ENCODE results near the gene METTL2A.
"Not testable (repeated sequence)": the region's sequence is repeated elsewhere in the genome, so short reads cannot be mapped to it uniquely, and the experiment has no call there.

Gene METTL2A

DNA sequence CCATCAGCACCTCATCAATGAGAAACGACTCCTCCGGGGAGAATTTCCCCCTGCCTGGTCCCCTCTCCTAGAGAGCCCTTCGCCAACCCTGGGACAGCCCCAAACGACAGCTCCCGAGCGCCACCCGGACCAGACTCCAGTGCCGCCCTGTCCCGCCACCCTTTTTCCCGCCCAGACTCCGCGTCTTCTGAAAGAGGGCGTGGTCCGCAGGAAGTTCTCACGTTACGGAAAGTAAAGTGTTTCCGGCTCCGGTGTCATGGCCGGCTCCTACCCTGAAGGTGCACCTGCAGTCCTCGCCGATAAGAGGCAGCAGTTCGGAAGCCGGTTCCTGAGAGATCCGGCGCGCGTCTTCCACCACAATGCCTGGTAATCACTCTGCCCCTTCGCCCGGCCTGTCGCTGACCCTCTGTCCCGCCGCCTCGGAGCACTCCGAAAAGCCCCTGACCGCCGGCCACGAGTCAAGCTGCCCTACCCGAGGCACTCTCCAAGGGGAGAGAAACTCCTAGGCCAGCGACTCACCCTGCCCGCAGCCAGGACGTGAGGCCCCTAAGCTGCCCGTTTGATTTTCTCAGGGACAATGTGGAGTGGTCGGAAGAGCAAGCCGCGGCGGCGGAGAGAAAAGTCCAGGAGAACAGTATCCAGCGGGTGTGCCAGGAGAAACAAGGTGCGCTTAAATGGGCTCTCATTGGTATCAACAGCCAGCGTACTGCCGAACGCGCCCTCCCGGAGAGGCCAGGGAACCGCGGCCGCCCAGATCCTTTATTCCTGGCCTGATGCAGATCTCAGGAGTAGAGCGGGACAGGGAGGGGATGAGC, at the start of gene METTL2A:
TSS of gene METTL2A (plus strand) at position 251 of the 815 bp plus-strand sequence. CDS start at position 257, 6 bp downstream.
- peak; percentile 70 for DNase-seq (ENCODE audit: low read depth)

DNA sequence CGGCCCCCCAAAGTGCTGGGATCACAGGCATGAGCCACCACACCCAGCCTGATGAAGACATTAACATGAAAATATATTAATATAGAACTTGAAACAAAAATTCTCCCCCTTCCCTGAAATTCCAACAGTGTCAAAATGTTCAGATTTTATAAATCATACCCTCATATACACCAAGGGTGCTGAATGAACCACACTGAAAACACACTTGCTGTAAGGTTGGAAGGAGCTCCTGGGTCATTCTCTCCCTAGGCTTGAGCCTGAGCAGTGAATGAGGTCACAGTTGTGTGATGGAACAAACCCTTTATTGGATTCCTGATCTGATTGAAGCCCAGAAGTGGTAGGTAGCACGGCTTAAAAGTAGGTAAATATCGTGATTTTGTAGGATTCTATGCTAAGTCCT, 43.4 kb upstream of the METTL2A start, which contains the start of gene EFCAB3:
TSS of gene EFCAB3 (plus strand) at position 301 of the 400 bp plus-strand sequence. CDS start 2,427 bp downstream, outside the sequence.
- DNase-seq (ENCODE audit: low read depth) = no peak

- no peak for DNase-seq (ENCODE audit: low read depth)
Measured at GRCh38 chr17:62381561-62381960, 42.1 kb upstream of the METTL2A start.

DNA sequence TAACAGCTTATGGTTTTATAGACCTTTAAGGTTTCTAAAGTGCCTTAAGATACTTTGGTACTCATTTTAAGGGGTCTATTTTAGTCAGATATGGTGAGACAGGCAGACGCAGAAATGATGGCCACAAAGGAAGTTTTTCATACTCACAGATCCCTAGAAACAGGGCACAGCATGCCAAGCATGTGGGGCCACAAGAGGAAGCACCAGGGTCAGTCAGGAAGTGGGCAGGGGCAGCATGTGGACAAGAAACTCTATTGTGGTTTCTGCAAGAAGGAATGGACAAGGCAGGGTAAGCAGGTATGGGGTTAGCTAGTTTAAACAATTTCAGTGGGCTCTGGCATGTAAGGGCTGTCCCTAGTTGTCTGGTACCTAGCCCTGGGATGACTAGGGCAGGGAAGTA, 34.8 kb upstream of the METTL2A start:
- no peak for DNase-seq (ENCODE audit: low read depth)

DNA sequence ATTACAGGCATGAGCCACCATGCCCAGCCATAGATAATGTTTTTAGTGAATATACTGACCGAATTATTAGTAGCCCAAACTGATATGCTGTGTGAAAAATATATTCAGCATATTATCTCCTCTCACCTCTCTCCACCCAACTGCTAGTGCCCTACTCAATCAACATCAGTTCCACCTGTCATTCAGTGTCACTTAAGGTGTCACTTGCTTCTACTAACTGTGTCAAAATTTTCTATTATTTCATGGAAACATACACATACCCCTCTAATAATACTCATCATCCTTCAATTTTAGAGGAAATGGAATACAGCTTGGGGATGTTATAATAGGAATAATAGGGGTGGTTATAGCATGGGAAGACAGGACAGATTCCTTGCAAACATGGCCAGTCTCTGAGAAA, 30.8 kb upstream of the METTL2A start:
- no peak for DNase-seq (ENCODE audit: low read depth)

DNA sequence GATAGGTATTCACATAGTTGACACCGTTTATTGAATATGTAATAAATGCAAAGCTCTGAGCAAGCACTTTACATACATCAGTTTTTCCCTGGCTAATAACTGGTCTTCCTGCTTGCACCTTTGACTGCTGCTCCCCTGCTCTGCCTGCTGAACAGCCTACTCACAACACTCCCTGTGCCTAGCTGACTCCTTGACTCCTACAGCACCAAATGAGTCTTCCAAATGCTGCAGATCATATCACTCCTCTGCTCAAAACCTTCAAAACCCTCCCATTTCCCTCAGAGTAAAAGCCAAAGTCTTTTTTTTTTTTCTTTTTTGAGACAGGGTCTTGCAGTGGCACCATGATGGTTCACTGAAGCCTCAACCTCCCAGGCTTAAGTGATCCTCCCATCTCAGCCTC, 24.8 kb upstream of the METTL2A start:
- no peak for DNase-seq (ENCODE audit: low read depth)

- DNase-seq (ENCODE audit: low read depth) = no peak
Measured at GRCh38 chr17:62405451-62405850, 18.2 kb upstream of the METTL2A start.

DNA sequence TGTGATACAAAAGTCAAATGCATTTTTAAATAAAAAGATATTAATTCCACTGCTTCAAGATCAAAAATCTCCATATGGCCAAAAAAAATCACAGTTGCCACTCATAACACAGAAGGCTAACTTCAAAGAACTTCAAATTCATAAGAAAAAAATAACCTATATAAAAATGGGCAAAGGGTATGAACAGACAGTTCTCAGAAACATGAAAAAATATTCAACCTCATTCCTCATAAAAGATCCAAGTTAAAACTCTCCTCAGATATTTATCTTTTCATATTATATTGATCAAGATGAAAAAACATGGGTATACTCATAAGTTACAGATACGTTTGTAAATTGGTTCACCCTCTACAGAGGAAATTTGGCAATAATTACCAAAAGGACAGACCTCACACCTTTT, 10.6 kb upstream of the METTL2A start:
- DNase-seq (ENCODE audit: low read depth) = not testable (repeated sequence)

GRCh38 chr17:62426214-62426613, 2.5 kb downstream of the METTL2A start:
- DNase-seq (ENCODE audit: low read depth) = not testable (repeated sequence)

GRCh38 chr17:62435251-62435650, 11.6 kb downstream of the METTL2A start:
- not testable (repeated sequence) for DNase-seq (ENCODE audit: low read depth)

GRCh38 chr17:62441181-62441580, 17.5 kb downstream of the METTL2A start:
- not testable (repeated sequence) for DNase-seq (ENCODE audit: low read depth)

DNA sequence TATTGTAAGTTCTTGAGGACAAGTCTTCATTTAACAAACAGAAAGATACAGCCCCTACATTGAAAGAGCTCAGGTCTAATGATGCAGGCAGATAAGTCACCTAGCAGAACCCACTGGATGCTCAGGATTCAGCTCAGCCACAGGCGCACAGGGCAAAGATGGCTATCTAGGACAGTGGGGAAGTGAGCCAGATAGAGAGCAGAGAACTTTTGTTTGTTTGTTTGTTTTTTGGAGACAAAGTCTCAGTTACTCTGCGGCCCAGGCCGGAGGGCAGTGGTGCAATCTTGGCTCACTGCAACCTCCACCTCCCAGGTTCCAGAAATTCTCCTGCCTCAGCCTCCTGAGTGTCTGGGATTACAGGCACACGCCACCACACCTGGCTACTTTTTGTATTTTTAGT, 20.4 kb downstream of the METTL2A start:
- DNase-seq (ENCODE audit: low read depth) = no peak

DNA sequence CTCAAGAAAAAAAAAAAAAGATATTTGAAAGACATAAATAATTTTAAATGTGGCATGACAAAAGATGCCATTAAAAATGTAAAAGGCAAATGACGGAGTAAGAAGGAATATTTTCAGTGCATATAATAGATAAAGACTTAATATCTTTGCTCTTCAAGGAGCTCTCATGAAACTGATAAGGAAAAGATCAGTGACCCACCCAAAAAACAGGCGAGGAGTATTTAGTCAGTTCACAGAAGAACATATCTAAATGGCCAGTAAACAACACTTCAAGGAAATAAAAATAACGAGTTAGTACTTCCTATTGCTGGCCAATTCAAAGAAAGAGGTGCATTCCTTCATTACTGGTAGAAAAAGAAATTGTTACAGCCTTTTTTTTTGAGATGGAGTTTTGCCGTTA, 22.1 kb downstream of the METTL2A start:
- DNase-seq (ENCODE audit: low read depth) = not testable (repeated sequence)

DNA sequence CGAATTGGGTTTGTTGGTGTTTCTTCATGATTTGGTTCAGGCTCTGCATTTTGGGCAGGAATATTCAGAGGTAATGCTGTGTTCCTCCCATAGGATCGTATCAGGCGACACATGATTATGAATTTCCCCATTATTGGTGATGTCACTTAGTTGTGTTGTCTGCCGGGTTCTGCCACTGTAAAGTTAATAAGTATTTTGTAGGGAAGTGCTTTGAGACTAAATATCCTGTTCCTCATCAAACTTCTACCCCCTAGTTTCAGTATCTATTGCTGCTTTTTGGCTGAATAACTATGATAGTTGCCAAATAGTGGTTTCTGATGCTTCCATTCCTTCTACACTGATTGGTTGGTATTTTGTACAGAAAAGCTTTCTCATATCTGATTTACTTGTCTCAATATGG, 28.5 kb downstream of the METTL2A start:
- not testable (repeated sequence) for DNase-seq (ENCODE audit: low read depth)

DNA sequence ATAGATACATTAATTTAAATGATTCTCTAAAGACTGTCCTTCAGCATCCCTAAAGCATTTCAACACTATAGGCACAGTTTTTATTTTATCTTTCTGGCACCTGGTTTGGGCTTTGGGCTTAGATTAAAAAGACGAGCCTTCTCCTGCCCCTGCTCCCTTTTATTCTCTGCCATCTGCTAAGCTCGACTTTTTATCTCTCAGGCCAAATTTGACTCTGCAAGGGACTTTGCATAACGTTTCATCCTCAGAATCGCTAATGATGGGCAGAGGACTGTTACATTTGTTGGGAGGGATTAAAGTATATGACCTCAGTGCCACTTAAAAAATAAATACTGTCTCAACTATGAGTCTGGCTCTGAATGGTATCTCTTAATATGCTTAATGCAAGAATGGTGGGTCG, 29.3 kb downstream of the METTL2A start:
- not testable (repeated sequence) for DNase-seq (ENCODE audit: low read depth)

- not testable (repeated sequence) for DNase-seq (ENCODE audit: low read depth)
Measured at GRCh38 chr17:62453656-62454055, 30.0 kb downstream of the METTL2A start.

- not testable (repeated sequence) for DNase-seq (ENCODE audit: low read depth)
Measured at GRCh38 chr17:62454111-62454510, 30.4 kb downstream of the METTL2A start.

GRCh38 chr17:62456016-62456415, 32.3 kb downstream of the METTL2A start:
- DNase-seq (ENCODE audit: low read depth) = no peak

- not testable (repeated sequence) for DNase-seq (ENCODE audit: low read depth)
Measured at GRCh38 chr17:62458483-62458882, 34.8 kb downstream of the METTL2A start.

DNA sequence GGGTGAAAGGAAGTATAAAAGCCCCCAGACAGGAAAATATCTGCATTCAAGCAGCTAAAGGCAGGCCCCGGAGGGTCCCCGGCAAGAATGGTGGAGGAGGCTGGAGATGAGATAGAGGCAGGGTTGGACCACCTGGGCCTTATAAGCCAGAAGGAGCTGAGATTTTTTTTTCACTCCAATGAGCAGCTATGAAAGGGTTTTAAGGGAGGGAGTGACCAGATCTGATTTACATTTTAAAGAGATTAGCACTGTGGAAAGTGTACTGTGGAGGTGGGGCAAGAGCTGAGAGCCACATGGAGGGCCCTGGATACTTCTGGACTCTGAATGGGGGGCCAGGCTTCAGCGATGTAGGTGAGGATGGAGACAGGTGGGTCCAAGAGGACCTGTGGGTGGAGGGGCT, 40.7 kb downstream of the METTL2A start:
- not testable (repeated sequence) for DNase-seq (ENCODE audit: low read depth)

DNA sequence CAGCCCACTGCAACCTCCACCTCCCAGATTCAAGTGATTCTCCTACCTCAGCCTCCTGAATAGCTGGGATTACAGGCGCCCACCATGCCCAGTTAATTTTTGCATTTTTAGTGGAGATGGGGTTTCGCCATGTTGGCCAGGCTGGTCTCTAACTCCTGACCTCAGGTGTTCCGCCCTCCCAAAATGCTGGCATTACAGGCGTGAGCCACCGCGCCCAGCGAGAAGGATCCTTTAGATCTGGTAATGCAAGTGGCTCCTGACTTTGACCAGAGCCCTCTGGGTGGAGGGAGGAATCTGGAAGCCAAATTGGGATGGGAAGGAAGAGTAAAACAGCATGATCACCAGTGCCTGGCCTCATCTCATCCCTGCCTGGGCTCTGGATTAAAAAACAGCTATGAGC, 41.6 kb downstream of the METTL2A start:
- not testable (repeated sequence) for DNase-seq (ENCODE audit: low read depth)

DNA sequence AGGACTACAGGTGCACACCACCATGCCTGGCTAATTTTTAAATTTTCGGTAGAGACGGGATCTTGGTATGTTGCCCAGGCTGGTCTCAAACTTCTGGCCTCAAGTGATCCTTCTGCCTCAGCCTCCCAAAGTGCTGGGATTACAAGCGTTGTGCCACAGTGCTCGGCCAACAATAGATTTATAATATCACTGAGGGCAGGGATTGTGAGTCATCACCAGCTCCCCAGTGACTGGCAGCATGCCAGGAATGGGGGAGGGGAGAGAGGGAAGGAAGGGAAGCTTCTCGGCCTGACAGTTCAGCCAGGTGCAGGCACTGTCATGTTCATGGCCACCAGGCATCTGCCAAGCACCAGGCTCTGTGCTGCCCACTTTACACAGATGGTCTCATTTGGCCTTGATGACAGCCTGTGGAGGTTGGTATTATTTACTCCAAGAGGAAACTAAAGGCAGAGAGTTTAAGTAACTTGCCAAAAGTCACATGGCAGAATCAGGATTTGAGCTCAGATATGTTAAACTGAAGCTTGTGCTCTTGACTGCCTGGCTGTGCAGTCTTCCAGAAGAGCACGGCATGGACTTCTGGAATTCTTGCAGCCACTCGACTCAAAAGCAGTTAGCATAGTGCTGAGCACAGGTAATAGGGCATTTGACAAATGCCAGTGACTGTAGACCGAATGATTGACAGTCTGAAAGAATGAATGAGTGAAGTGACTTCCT, 47.1 kb downstream of the METTL2A start:
- peak; percentile 30 for DNase-seq (ENCODE audit: low read depth)

DNA sequence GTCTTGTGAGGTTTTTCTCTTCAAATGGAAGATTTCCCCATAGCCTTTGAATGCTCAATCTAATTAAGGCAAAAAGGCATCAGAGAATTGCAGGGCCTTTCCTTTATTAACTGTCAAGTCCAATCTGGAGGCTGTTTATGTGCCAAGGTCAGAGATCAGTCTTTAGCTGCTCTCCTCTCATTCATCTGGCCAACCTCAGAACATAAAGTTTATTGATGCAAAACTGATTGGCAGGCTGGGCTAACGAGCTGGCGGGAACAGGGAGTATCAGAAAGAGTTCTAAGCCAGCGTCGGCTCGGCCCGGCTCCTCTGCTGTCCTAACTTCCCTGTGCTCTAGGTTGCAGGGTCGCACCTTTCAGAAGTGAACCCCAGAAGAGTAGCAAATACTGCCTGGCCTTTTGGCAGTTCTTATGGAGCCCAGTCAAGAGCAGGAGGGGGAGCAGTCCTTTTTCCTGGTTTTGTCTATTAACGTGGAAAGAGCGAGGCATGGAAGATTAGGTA, 47.7 kb downstream of the METTL2A start:
- DNase-seq (ENCODE audit: low read depth) = not testable (repeated sequence)
